H1 (cell line): ENCODE results near the gene IQCH. TPM values are rescaled to one million over a fixed set of nuclear protein-coding genes. Genes with fewer than 3 reads are reported as not detected.

Experiments
- CTCF ChIA-PET: fragments of 300-600 bp; sonication (Branson Sonifier 250); formaldehyde crosslinking; loops from one replicate; lab custom pipeline; 2021; ENCODE audit not compliant: partially characterized antibody; lab: Charles Lee
- POLR2A ChIA-PET: fragments of 300-600 bp; sonication (Branson Sonifier 250); formaldehyde crosslinking; loops from one replicate; lab custom pipeline; 2021; ENCODE audit warnings: inconsistent platforms; ENCODE audit not compliant: partially characterized antibody; lab: Charles Lee
- DNase-seq, 2 experiments: peaks; one replicate each; pipeline versions ENCODE4 v3.0.0 to v3.0.0-alpha.2; 2010 to 2022; ENCODE audit warnings: low spot score in 2 of 2, low read depth in 1 of 2, mixed read lengths in 1 of 2
- FAIRE-seq: peaks from 2 replicates; lab custom pipeline; 2011; peaks lifted over from hg19 to GRCh38; lab: Jason Lieb, UNC
- H2AFZ ChIP-seq: 2 replicates; pipeline ENCODE4 v1.8.1; 2012; ENCODE audit warnings: low read length, inconsistent platforms
- H2AK5ac ChIP-seq: 2 replicates; pipeline ENCODE4 v1.6.1; 2013; ENCODE audit warnings: low read depth, low read length
- H2BK120ac ChIP-seq: replicated peaks from 2 replicates; pipeline ENCODE3; 2013; ENCODE audit warnings: low read depth, low read length, inconsistent platforms
- H2BK12ac ChIP-seq: 2 replicates; pipeline ENCODE4 v1.6.1; 2013; ENCODE audit warnings: low read depth, low read length
- H2BK15ac ChIP-seq: 2 replicates; pipeline ENCODE4 v1.6.1; 2013; ENCODE audit warnings: low read length
- H2BK20ac ChIP-seq: 2 replicates; pipeline ENCODE4 v1.6.1; 2013; ENCODE audit warnings: low read length
- H2BK5ac ChIP-seq: 2 replicates; pipeline ENCODE4 v1.6.1; 2013; ENCODE audit warnings: low read depth, low read length
- H3K14ac ChIP-seq: 2 replicates; pipeline ENCODE4 v1.6.1; 2013; ENCODE audit warnings: inconsistent platforms; ENCODE audit not compliant: insufficient read length
- H3K18ac ChIP-seq: 2 replicates; pipeline ENCODE4 v1.6.1; 2013; ENCODE audit warnings: low read length; ENCODE audit errors: extremely low read depth
- H3K23ac ChIP-seq: 2 replicates; pipeline ENCODE4 v1.6.1; 2013; ENCODE audit warnings: inconsistent platforms; ENCODE audit not compliant: insufficient read length
- H3K23me2 ChIP-seq: 2 replicates; pipeline ENCODE4 v1.6.1; 2013; ENCODE audit warnings: low read depth, low read length
- H3K27ac ChIP-seq: 2 replicates; pipeline ENCODE4 v1.6.1; 2011; ENCODE audit warnings: low read depth, low read length, inconsistent platforms
- H3K27me3 ChIP-seq, 4 experiments: replicated peaks in 1 of 4; 1 replicate in 1 of 4; 2 replicates in 3 of 4; pipeline versions ENCODE4 v1.6.1 to v1.8.1; 2011 to 2013; ENCODE audit warnings: low read length in 3 of 4, mild to moderate bottlenecking in 3 of 4, inconsistent platforms in 2 of 4, mixed read lengths in 2 of 4, moderate library complexity in 1 of 4; ENCODE audit not compliant: control insufficient read depth in 3 of 4, insufficient read depth in 3 of 4; ENCODE audit errors: extremely low read depth in 1 of 4
- H3K36me3 ChIP-seq, 4 experiments: 2 replicates each; pipeline versions ENCODE4 v1.6.1 to v1.8.1; 2011 to 2013; ENCODE audit warnings: mild to moderate bottlenecking in 4 of 4, low read length in 3 of 4, moderate library complexity in 2 of 4, control low read depth in 1 of 4, inconsistent platforms in 1 of 4; ENCODE audit not compliant: insufficient read depth in 4 of 4, control insufficient read depth in 2 of 4
- H3K4ac ChIP-seq: replicated peaks from 2 replicates; pipeline ENCODE3; 2013; ENCODE audit warnings: low read length, low read depth, mixed read lengths, inconsistent platforms; ENCODE audit not compliant: insufficient read length
- H3K4me1 ChIP-seq, 4 experiments: replicated peaks in 1 of 4; 1 replicate in 1 of 4; 2 replicates in 3 of 4; pipeline versions ENCODE4 v1.6.1 to v1.8.1; 2011 to 2013; ENCODE audit warnings: low read length in 3 of 4, inconsistent platforms in 2 of 4, mixed read lengths in 1 of 4; ENCODE audit not compliant: insufficient read depth in 4 of 4, control insufficient read depth in 3 of 4
- H3K4me2 ChIP-seq, 2 experiments: 2 replicates each; pipeline versions ENCODE4 v1.6.1 to v1.8.1; 2011 to 2013; ENCODE audit warnings: low read depth in 2 of 2, low read length in 2 of 2, control low read depth in 1 of 2, inconsistent platforms in 1 of 2, mild to moderate bottlenecking in 1 of 2; ENCODE audit not compliant: insufficient read depth in 1 of 2
- H3K4me3 ChIP-seq, 4 experiments: fragments of 200-600, 300-600 bp in 1 of 4; sonication (generic), shearing (Covaris generic), sonication (Bioruptor Twin) in 1 of 4; 2 replicates each; pipeline versions ENCODE4 v1.5.1 to v1.8.1; 2011 to 2016; ENCODE audit warnings: low read length in 4 of 4, low read depth in 3 of 4, control low read depth in 2 of 4, inconsistent platforms in 2 of 4, mild to moderate bottlenecking in 2 of 4, mixed read lengths in 1 of 4, moderate library complexity in 1 of 4; ENCODE audit not compliant: insufficient read depth in 2 of 4; ENCODE audit errors: extremely low read depth in 1 of 4
- H3K56ac ChIP-seq: replicated peaks from 2 replicates; pipeline ENCODE3; 2013; ENCODE audit warnings: low read depth, mild to moderate bottlenecking, mixed read lengths, low read length, inconsistent platforms; ENCODE audit not compliant: insufficient read length
- H3K79me1 ChIP-seq: 2 replicates; pipeline ENCODE4 v1.6.1; 2013; ENCODE audit warnings: low read depth, low read length, control low read depth
- H3K79me2 ChIP-seq, 2 experiments: 2 replicates each; pipeline versions ENCODE4 v1.6.1 to v1.8.1; 2012 to 2013; ENCODE audit warnings: low read length in 2 of 2, mild to moderate bottlenecking in 2 of 2, inconsistent platforms in 1 of 2; ENCODE audit not compliant: insufficient read depth in 2 of 2, control insufficient read depth in 1 of 2
- H3K9ac ChIP-seq, 4 experiments: replicated peaks in 1 of 4; 1 replicate in 1 of 4; 2 replicates in 3 of 4; pipeline versions ENCODE4 v1.6.1 to v1.8.1; 2011 to 2013; ENCODE audit warnings: low read depth in 3 of 4, low read length in 3 of 4, control low read depth in 2 of 4, mild to moderate bottlenecking in 2 of 4, moderate library complexity in 2 of 4, inconsistent platforms in 1 of 4; ENCODE audit errors: extremely low read depth in 1 of 4
- H3K9me3 ChIP-seq, 2 experiments: 2 replicates each; pipeline versions ENCODE4 v1.6.1 to v1.8.1; 2012 to 2013; ENCODE audit warnings: mild to moderate bottlenecking in 2 of 2, moderate library complexity in 2 of 2, control low read depth in 1 of 2, inconsistent platforms in 1 of 2, low read depth in 1 of 2, low read length in 1 of 2, mixed read lengths in 1 of 2; ENCODE audit not compliant: insufficient read depth in 2 of 2
- H4K20me1 ChIP-seq, 2 experiments: replicated peaks in 1 of 2; 2 replicates each; pipeline versions ENCODE3 to v1.8.1; 2011 to 2013; ENCODE audit warnings: inconsistent platforms in 2 of 2, low read length in 2 of 2, mild to moderate bottlenecking in 1 of 2; ENCODE audit not compliant: insufficient read depth in 2 of 2, control insufficient read depth in 1 of 2
- H4K5ac ChIP-seq: 2 replicates; pipeline ENCODE4 v1.6.1; 2013; ENCODE audit warnings: low read length, low read depth, mixed read lengths, inconsistent platforms; ENCODE audit not compliant: insufficient read length
- H4K8ac ChIP-seq: 2 replicates; pipeline ENCODE4 v1.8.0; 2013; ENCODE audit warnings: mild to moderate bottlenecking, moderate library complexity, low read length, inconsistent platforms; ENCODE audit not compliant: insufficient read depth; ENCODE audit errors: extremely low read depth
- H4K91ac ChIP-seq: replicated peaks from 2 replicates; pipeline ENCODE3; 2013; ENCODE audit warnings: low read length, mixed read lengths, inconsistent platforms; ENCODE audit not compliant: insufficient read length
- CHD1 ChIP-seq: IDR thresholded peaks from 2 replicates; pipeline ENCODE4 v1.6.1; 2012; ENCODE audit warnings: low read depth, low read length, improper control_type of control experiment
- CTBP2 ChIP-seq: IDR thresholded peaks from 2 replicates; pipeline ENCODE4 v1.7.0; 2011; ENCODE audit warnings: borderline replicate concordance, mild to moderate bottlenecking, moderate library complexity, mixed read lengths, low read length; ENCODE audit not compliant: insufficient read depth, insufficient read length
- JUN ChIP-seq: IDR thresholded peaks from 2 replicates; pipeline ENCODE4 v1.6.1; 2011; ENCODE audit warnings: low read depth, mild to moderate bottlenecking, improper control_type of control experiment, low read length
- RAD21 ChIP-seq, 2 experiments: IDR thresholded peaks in 1 of 2; conservative IDR thresholded peaks in 1 of 2; 2 replicates each; pipeline ENCODE4 v1.6.1; 2011; ENCODE audit warnings: low read depth in 2 of 2, low read length in 2 of 2, improper control_type of control experiment in 1 of 2, inconsistent platforms in 1 of 2, mild to moderate bottlenecking in 1 of 2, moderate library complexity in 1 of 2
- SP2 ChIP-seq: IDR thresholded peaks from 2 replicates; pipeline ENCODE4 v1.6.1; 2012; ENCODE audit warnings: mild to moderate bottlenecking, low read length, inconsistent platforms
- WGBS, 2 experiments: shearing (Covaris generic) in 1 of 2; methylation state at CpG; one replicate each; pipeline versions ENCODE4 v1.1.6 to v1.1.7; 2013 to 2015; ENCODE audit warnings: low lambda C conversion rate in 2 of 2, mixed read lengths in 2 of 2, inconsistent platforms in 1 of 2, low coverage in 1 of 2, missing lambda C conversion rate in 1 of 2; ENCODE audit not compliant: insufficient replicate concordance in 2 of 2, insufficient coverage in 1 of 2, insufficient read length in 1 of 2; ENCODE audit errors: extremely low coverage in 1 of 2, missing lambda C conversion rate in 1 of 2; 5-methylcytosine and 5-hydroxymethylcytosine counted together
- polyA plus RNA-seq, 7 experiments: library from polyadenylated mRNA; depleted of rRNA in 3 of 7; stranded (reverse) in 5 of 7; unstranded in 2 of 7; fragments of >200 nt in 5 of 7; fragments of 200-250 nt in 2 of 7; gene quantifications; 1 replicate in 5 of 7; 2 replicates in 1 of 7; 4 replicates in 1 of 7; pipeline versions ENCODE4 v1.2.1 to v1.2.3, GENCODE V29; 2011 to 2013; ENCODE audit warnings: missing spikeins in 2 of 7, mixed read lengths in 2 of 7
- total RNA-seq: library from RNA; stranded (reverse); fragmentation: NEBNext Ultra II Directional; extraction: Animal tissue kit (Norgen Biotek cat#: 25700); gene quantifications from 2 replicates; pipeline ENCODE4 v1.2.1, GENCODE V29; 2021

Gene IQCH
- total and polyA plus RNA-seq, 2 of the 8 experiments (the other 6 are each of a cell fraction or from before 2014, with no cell fraction given) = 0.60 to 1.9 TPM

DNA sequence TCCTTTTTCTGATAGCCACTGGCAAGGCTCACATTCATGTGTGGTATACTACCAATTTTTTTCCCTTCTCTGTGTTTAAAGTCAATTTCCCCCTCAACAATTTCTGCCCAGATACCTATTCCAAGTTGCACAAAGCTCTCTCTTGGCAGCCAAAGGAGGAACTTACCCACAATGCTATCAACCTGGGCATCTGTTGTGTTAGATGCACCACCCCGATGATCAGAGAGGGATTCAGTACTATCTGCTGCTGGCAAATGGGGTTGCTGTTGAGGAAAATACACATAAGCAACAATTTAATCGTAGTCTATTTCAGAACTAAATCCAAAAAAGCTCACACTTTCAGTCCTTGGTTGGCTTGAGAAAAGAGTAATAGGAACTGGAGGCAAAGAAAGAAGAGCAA is 46.2 kb upstream of the IQCH start:
- no peak overlapping the region for H2AFZ ChIP-seq
- no peak overlapping the region for H3K4me3 ChIP-seq
- no peak overlapping the region for H4K8ac ChIP-seq
- no peak overlapping the region for H2BK20ac ChIP-seq
- H4K20me1 ChIP-seq = no peaks in the 10 kb centered on the region
- no peak overlapping the region for H3K4me2 ChIP-seq
- H3K27me3 ChIP-seq = no peaks in the 10 kb centered on the region
- no peak for FAIRE-seq
- WGBS, 2 experiments = 92% methylated on average over 2 of the region's 2 CpGs; no CpG with 5 or more reads in 1 of the 2 experiments
- H3K14ac ChIP-seq = no peak overlapping the region
- no peaks in the 10 kb centered on the region for H3K79me1 ChIP-seq
- H3K18ac ChIP-seq = no peak overlapping the region
- H3K9me3 ChIP-seq = no peaks in the 10 kb centered on the region
- no peak overlapping the region for H4K91ac ChIP-seq
- TF ChIP-seq RAD21 (IDR thresholded peaks at IDR 0.05 in 1 of 2, conservative IDR thresholded peaks at IDR 0.05 in 1 of 2; ENCODE audit: low read depth in 2 of 2, low read length in 2 of 2) (no peak), SP2 (no peak), CHD1 (no peak), JUN (no peak), CTBP2 (no peak)
- TF ChIP-seq, all 59 proteins: peak for 0
- H2BK5ac ChIP-seq = no peak overlapping the region
- no peak overlapping the region for H3K23ac ChIP-seq
- POLR2A ChIA-PET = no interaction called here
- H3K4me1 ChIP-seq = no peaks in the 10 kb centered on the region
- H3K36me3 ChIP-seq = peaks cover 0 to 16% (median 4%) of the 10 kb centered on the region in 4 experiments; a peak in 5 of 8 replicates
- no peak overlapping the region for H2BK120ac ChIP-seq
- CTCF ChIA-PET = interaction anchor here (0.6 to 0.7 kb wide), 2 partner anchors 28 to 88 kb away, joined by 3 read pairs; no protein-coding TSS in a partner anchor
- H2AK5ac ChIP-seq = no peak overlapping the region
- H2BK15ac ChIP-seq = no peak overlapping the region
- no peak overlapping the region for H3K27ac ChIP-seq
- DNase-seq = no peak
- no peaks in the 10 kb centered on the region for H3K79me2 ChIP-seq
- no peak overlapping the region for H4K5ac ChIP-seq
- H3K23me2 ChIP-seq = peaks cover 2% of the 10 kb centered on the region; the same call in 1 of the 2 replicates
- H3K4ac ChIP-seq = no peak overlapping the region
- no peak overlapping the region for H2BK12ac ChIP-seq
- H3K9ac ChIP-seq = no peak overlapping the region
- H3K56ac ChIP-seq = no peak overlapping the region
